ENCODE measurements around the gene RBCK1. TPM values are rescaled to one million over a fixed set of nuclear protein-coding genes. Genes with fewer than 3 reads are reported as not detected.

RBCK1 gene
- total and polyA plus RNA-seq, 9 of the 15 experiments (the other 6 are each of a cell fraction or from before 2014, with no cell fraction given): 5.9 to 59.3 (median 26.5) TPM

GRCh38 chr20:401682-402495 is 6.2 kb upstream of the RBCK1 start (continued):
- TF ChIP-seq AFF4 (CRISPR knock-in tag; IDR thresholded peaks at IDR 0.05): 0 out of 2 replicates have a peak, but pooled peaks have one; percentile 34
- TF ChIP-seq HES1 (IDR thresholded peaks at IDR 0.05; ENCODE audit: low read depth): no peak
- TF ChIP-seq THRAP3 (IDR thresholded peaks at IDR 0.05; ENCODE audit: borderline replicate concordance): no peak
- TF ChIP-seq PRMT5 (CRISPR knock-in tag; IDR thresholded peaks at IDR 0.05): no peak
- no peak for TF ChIP-seq C11orf30 (IDR thresholded peaks at IDR 0.05; ENCODE audit: low read depth)
- no peak for TF ChIP-seq ATF6 (CRISPR knock-in tag; IDR thresholded peaks at IDR 0.05)
- peak; percentile 90 for TF ChIP-seq SMARCA4 (IDR thresholded peaks at IDR 0.05)
- no peak for TF ChIP-seq ELK1 (CRISPR knock-in tag; IDR thresholded peaks at IDR 0.05)
- TF ChIP-seq SMAD4 (CRISPR knock-in tag; conservative IDR thresholded peaks at IDR 0.05): peak; percentile 74
- TF ChIP-seq CHD1 (IDR thresholded peaks at IDR 0.05; ENCODE audit: low read length): no peak
- no peak for TF ChIP-seq SRSF7 (optimal IDR thresholded peaks at IDR 0.05; ENCODE audit: low read depth, low read length)
- TF ChIP-seq ZMIZ1 (IDR thresholded peaks at IDR 0.05; ENCODE audit: low read depth in 2 of 2, low read length in 2 of 2): no peak
- no peak for TF ChIP-seq ETS1 (conservative IDR thresholded peaks at IDR 0.05; ENCODE audit: control insufficient read depth, low read depth, low read length)
- no peak for TF ChIP-seq ZNF77 (CRISPR knock-in tag; IDR thresholded peaks at IDR 0.05)
- TF ChIP-seq ZSCAN29 (IDR thresholded peaks at IDR 0.05): no peak
